ENCODE results near the gene PAPLN.

DNA sequence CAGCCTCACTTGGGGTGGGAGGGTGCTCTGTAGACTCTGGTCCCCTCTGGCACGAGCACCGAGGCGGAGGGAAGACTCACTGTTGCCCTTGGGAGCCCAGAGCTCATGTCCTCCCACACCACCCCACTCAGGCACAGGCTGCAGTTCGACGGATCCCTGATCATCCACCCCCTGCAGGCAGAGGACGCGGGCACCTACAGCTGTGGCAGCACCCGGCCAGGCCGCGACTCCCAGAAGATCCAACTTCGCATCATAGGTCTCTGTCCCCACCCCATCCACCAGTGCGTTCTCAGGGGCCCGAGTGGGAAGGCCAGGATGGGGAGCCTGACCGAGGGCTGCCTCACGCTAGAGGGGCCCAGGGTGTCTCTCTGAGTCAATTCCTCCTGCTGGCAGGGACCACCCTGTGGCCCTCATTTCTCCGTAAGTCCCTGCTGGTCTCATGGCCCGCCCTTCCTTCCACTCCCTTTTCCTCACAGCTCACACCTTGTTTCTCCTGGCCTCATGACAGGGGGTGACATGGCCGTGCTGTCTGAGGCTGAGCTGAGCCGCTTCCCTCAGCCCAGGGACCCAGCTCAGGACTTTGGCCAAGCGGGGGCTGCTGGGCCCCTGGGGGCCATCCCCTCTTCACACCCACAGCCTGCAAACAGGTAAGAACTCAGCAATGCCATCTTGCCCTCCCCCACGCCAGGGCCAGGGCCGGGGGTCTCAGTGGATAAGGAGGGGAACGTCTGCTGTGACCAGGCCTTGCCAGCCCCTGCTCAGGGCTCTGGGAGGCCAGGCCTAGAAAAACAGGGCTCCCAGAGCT is 27.0 kb downstream of the PAPLN start:
- TF ChIP-seq, protein P1, sequence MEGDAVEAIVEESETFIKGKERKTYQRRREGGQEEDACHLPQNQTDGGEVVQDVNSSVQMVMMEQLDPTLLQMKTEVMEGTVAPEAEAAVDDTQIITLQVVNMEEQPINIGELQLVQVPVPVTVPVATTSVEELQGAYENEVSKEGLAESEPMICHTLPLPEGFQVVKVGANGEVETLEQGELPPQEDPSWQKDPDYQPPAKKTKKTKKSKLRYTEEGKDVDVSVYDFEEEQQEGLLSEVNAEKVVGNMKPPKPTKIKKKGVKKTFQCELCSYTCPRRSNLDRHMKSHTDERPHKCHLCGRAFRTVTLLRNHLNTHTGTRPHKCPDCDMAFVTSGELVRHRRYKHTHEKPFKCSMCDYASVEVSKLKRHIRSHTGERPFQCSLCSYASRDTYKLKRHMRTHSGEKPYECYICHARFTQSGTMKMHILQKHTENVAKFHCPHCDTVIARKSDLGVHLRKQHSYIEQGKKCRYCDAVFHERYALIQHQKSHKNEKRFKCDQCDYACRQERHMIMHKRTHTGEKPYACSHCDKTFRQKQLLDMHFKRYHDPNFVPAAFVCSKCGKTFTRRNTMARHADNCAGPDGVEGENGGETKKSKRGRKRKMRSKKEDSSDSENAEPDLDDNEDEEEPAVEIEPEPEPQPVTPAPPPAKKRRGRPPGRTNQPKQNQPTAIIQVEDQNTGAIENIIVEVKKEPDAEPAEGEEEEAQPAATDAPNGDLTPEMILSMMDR (conservative IDR thresholded peaks at IDR 0.05; ENCODE audit: low read length), result no peak
- no peak for TF ChIP-seq EZH2phosphoT487 (IDR thresholded peaks at IDR 0.05; ENCODE audit: borderline replicate concordance)
